KMS-11 (cell line): ENCODE results near the gene THSD7A.

Source experiments
- H2AFZ ChIP-seq: fragments of 200-600 bp; sonication (generic); 2 replicates; pipeline ENCODE4 v1.6.1; 2016; ENCODE audit warnings: antibody characterized with exemption, mixed run types, low read depth
- H3K27ac ChIP-seq: fragments of 200-600 bp; sonication (generic); 2 replicates; pipeline ENCODE4 v1.6.1; 2016; ENCODE audit warnings: mild to moderate bottlenecking, mixed run types
- H3K27me3 ChIP-seq: fragments of 200-600 bp; sonication (generic); 2 replicates; pipeline ENCODE4 v1.6.1; 2017; ENCODE audit warnings: mild to moderate bottlenecking, low read depth, mixed run types, moderate library complexity; ENCODE audit not compliant: insufficient read depth
- H3K36me3 ChIP-seq: fragments of 200-600 bp; sonication (generic); 2 replicates; pipeline ENCODE4 v1.6.1; 2017; ENCODE audit warnings: mild to moderate bottlenecking, mixed run types; ENCODE audit not compliant: insufficient read depth
- H3K4me1 ChIP-seq: fragments of 200-600 bp; sonication (generic); 2 replicates; pipeline ENCODE4 v1.6.1; 2016; ENCODE audit warnings: mild to moderate bottlenecking, low read depth, mixed run types; ENCODE audit not compliant: poor library complexity, severe bottlenecking
- H3K4me2 ChIP-seq: fragments of 200-600 bp; sonication (generic); 2 replicates; pipeline ENCODE4 v1.7.0; 2016; ENCODE audit warnings: mild to moderate bottlenecking, mixed run types
- H3K4me3 ChIP-seq: fragments of 200-600 bp; sonication (generic); IDR thresholded peaks from 2 replicates; pipeline ENCODE4 v1.6.1; 2017; ENCODE audit warnings: low read depth, low read length, mixed read lengths; ENCODE audit not compliant: insufficient read depth
- H3K79me2 ChIP-seq: fragments of 200-600 bp; sonication (generic); 2 replicates; pipeline ENCODE4 v1.6.1; 2016; ENCODE audit warnings: low read depth, mixed run types; ENCODE audit not compliant: insufficient read depth
- H3K9ac ChIP-seq: fragments of 200-600 bp; sonication (generic); 2 replicates; pipeline ENCODE4 v1.6.1; 2016; ENCODE audit warnings: mild to moderate bottlenecking, mixed run types
- H4K20me1 ChIP-seq: fragments of 200-600 bp; sonication (generic); 2 replicates; pipeline ENCODE4 v1.6.1; 2016; ENCODE audit warnings: mild to moderate bottlenecking, mixed run types; ENCODE audit not compliant: insufficient read depth
- CTCF ChIP-seq: fragments of 200-600 bp; sonication (generic); conservative IDR thresholded peaks from 2 replicates; pipeline ENCODE4 v1.6.1; 2017; ENCODE audit warnings: low read depth, mild to moderate bottlenecking, antibody characterized with exemption, low read length, moderate library complexity, mixed read lengths

THSD7A gene

GRCh38 chr7:11655163-11655562, 176.8 kb downstream of the THSD7A start:
- H2AFZ ChIP-seq = no peak overlapping the region
- H3K79me2 ChIP-seq = no peaks in the 10 kb centered on the region

GRCh38 chr7:11650500-11650899, 181.5 kb downstream of the THSD7A start:
- Histone ChIP-seq H3K4me3 (no peak overlapping the region), H4K20me1 (no peaks in the 10 kb centered on the region), H3K36me3 (no peaks in the 10 kb centered on the region), H2AFZ (no peak overlapping the region), H3K9ac (no peak overlapping the region), H3K4me2 (no peak overlapping the region), H3K27ac (no peak overlapping the region), H3K79me2 (no peaks in the 10 kb centered on the region), H3K4me1 (no peaks in the 10 kb centered on the region), H3K27me3 (no peaks in the 10 kb centered on the region)
- no peak for TF ChIP-seq CTCF

More at GRCh38 chr7:11655163-11655562, 176.8 kb downstream of the THSD7A start:
- H3K36me3 ChIP-seq = no peaks in the 10 kb centered on the region
- no peak overlapping the region for H3K9ac ChIP-seq
- no peaks in the 10 kb centered on the region for H4K20me1 ChIP-seq
- no peak overlapping the region for H3K4me3 ChIP-seq
- TF ChIP-seq CTCF = no peak
- H3K27ac ChIP-seq = no peak overlapping the region
- no peaks in the 10 kb centered on the region for H3K27me3 ChIP-seq
- H3K4me1 ChIP-seq = no peaks in the 10 kb centered on the region
- no peak overlapping the region for H3K4me2 ChIP-seq

GRCh38 chr7:11650030-11650429, 182.0 kb downstream of the THSD7A start:
- no peaks in the 10 kb centered on the region for H3K79me2 ChIP-seq
- H3K4me3 ChIP-seq = no peak overlapping the region
- no peaks in the 10 kb centered on the region for H3K4me1 ChIP-seq
- no peak overlapping the region for H3K4me2 ChIP-seq
- TF ChIP-seq CTCF = no peak
- H3K9ac ChIP-seq = no peak overlapping the region
- no peak overlapping the region for H3K27ac ChIP-seq
- no peaks in the 10 kb centered on the region for H3K27me3 ChIP-seq
- H4K20me1 ChIP-seq = no peaks in the 10 kb centered on the region
- H3K36me3 ChIP-seq = no peaks in the 10 kb centered on the region
- no peak overlapping the region for H2AFZ ChIP-seq

- TF ChIP-seq CTCF = no peak
- Histone ChIP-seq H4K20me1 (no peaks in the 10 kb centered on the region), H3K4me1 (no peaks in the 10 kb centered on the region), H2AFZ (no peak overlapping the region), H3K4me3 (no peak overlapping the region), H3K9ac (no peak overlapping the region), H3K27ac (no peak overlapping the region), H3K36me3 (no peaks in the 10 kb centered on the region), H3K4me2 (no peak overlapping the region), H3K79me2 (no peaks in the 10 kb centered on the region), H3K27me3 (no peaks in the 10 kb centered on the region)
Observed at GRCh38 chr7:11648980-11649379, 183.0 kb downstream of the THSD7A start.
